Lower leg skin (tissue), 3 donors: ENCODE measurements around the gene RAB39A.

Source experiments
- POLR2A ChIP-seq, 2 donors: fragments of 450-650 bp; IDR thresholded peaks; one replicate each; pipeline ENCODE4 v1.6.1; 2016 to 2017; ENCODE audit warnings: antibody characterized with exemption in 2 of 2, mild to moderate bottlenecking in 1 of 2, moderate library complexity in 1 of 2
- TF ChIP-seq, protein P1 (sequence below), 3 donors: fragments of 450-650 bp; IDR thresholded peaks; one replicate each; pipeline ENCODE4 v1.5.1; 2016; ENCODE audit warnings: antibody characterized with exemption in 3 of 3, mild to moderate bottlenecking in 3 of 3, moderate library complexity in 2 of 3

DNA sequence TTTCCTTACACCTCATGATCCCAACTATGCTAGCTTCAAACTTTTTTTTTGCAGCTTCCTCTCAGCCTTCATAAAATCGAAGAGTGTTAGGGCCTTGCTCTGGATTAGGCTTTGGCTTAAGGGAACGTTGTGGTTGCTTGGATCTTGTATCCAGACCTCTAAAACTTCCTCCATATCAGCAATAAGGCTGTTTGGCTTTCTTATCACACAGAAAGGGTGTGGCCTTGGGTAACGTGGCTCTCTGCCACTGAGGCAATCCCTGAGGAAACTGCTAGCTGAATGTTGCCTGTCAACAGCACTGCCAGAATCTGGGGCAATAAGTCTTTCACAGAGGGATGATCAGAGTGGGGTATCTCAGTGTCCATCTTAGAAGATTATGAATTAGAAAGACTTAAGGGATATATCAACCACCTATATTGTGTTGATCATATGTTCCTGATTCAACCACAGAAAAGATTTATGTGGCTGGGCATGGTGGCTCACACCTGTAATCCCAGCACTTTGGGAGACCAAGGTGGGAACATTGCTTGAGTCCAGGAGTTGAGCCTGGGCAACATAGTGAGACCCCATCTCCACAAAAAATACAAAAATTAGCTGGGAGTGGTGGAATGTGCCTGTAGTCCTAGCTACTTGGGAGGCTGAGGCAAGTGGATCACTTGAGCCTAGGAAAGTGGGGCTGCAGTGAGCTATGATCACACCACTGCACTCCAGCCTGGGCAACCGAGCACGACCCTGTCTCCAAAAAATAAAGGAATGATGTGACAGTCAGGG lies 67.9 kb downstream of the RAB39A start:
- TF ChIP-seq, protein P1, sequence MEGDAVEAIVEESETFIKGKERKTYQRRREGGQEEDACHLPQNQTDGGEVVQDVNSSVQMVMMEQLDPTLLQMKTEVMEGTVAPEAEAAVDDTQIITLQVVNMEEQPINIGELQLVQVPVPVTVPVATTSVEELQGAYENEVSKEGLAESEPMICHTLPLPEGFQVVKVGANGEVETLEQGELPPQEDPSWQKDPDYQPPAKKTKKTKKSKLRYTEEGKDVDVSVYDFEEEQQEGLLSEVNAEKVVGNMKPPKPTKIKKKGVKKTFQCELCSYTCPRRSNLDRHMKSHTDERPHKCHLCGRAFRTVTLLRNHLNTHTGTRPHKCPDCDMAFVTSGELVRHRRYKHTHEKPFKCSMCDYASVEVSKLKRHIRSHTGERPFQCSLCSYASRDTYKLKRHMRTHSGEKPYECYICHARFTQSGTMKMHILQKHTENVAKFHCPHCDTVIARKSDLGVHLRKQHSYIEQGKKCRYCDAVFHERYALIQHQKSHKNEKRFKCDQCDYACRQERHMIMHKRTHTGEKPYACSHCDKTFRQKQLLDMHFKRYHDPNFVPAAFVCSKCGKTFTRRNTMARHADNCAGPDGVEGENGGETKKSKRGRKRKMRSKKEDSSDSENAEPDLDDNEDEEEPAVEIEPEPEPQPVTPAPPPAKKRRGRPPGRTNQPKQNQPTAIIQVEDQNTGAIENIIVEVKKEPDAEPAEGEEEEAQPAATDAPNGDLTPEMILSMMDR (IDR thresholded peaks at IDR 0.05): no peak
- TF ChIP-seq POLR2A (IDR thresholded peaks at IDR 0.05): no peak
